ENCODE measurements around the gene GLG1. TPM values are rescaled to one million over a fixed set of nuclear protein-coding genes. Genes with fewer than 3 reads are reported as not detected.

GLG1 gene
- total and polyA plus RNA-seq, 2 experiments from 2014 or later = 142 to 148 TPM

DNA sequence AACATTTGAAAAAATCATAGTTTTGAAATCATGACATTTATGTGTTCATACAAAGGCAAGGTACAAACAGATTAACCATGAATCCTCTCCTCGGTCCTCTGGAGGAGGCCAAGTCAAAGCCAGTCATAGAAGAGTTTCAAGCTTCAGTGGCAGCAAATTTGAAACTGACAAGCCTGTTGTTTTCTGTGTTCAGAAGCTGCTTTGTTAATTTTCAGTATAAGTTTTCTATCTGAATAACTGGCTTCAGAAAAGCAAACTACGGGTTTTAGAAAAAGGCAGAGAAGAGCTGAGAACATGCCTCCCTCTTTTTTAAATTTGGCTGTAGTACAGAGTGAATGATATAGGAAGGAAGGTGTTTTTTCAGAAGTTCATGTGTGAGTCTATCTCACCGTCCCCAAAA is 106.0 kb downstream of the GLG1 start:
- Histone ChIP-seq H3K9me2 (replicated peaks; ENCODE audit: insufficient read depth) (no peaks in the 10 kb centered on the region), H3K79me2 (peaks cover 15% of the 10 kb centered on the region), H3K36me3 (replicated peaks; ENCODE audit: insufficient read depth, low read depth) (peaks cover 5% of the 10 kb centered on the region), H3K9me3 (ENCODE audit: low read depth) (no peaks in the 10 kb centered on the region), H2AFZ (no peak overlapping the region), H3K4me1 (ENCODE audit: insufficient read depth) (no peaks in the 10 kb centered on the region), H4K20me1 (ENCODE audit: insufficient read depth, poor library complexity, severe bottlenecking) (no peaks in the 10 kb centered on the region), H3K27me3 (no peaks in the 10 kb centered on the region), H3K4me2 (no peak overlapping the region), H3K27ac (no peak overlapping the region), H3K4me3 (no peak overlapping the region)
- DNase-seq (ENCODE audit: low spot score) = no peak
- WGBS (ENCODE audit: low lambda C conversion rate, missing lambda C conversion rate) = 97% methylated on average over 3 of the region's 3 CpGs
- TF ChIP-seq EZH2phosphoT487 (IDR thresholded peaks at IDR 0.05; ENCODE audit: low read depth, severe bottlenecking, unreplicated experiment) (no peak), EZH2 (IDR thresholded peaks at IDR 0.05; ENCODE audit: borderline replicate concordance) (no peak)
- TF ChIP-seq, protein P1, sequence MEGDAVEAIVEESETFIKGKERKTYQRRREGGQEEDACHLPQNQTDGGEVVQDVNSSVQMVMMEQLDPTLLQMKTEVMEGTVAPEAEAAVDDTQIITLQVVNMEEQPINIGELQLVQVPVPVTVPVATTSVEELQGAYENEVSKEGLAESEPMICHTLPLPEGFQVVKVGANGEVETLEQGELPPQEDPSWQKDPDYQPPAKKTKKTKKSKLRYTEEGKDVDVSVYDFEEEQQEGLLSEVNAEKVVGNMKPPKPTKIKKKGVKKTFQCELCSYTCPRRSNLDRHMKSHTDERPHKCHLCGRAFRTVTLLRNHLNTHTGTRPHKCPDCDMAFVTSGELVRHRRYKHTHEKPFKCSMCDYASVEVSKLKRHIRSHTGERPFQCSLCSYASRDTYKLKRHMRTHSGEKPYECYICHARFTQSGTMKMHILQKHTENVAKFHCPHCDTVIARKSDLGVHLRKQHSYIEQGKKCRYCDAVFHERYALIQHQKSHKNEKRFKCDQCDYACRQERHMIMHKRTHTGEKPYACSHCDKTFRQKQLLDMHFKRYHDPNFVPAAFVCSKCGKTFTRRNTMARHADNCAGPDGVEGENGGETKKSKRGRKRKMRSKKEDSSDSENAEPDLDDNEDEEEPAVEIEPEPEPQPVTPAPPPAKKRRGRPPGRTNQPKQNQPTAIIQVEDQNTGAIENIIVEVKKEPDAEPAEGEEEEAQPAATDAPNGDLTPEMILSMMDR (IDR thresholded peaks at IDR 0.05; ENCODE audit: poor library complexity) = no peak

DNA sequence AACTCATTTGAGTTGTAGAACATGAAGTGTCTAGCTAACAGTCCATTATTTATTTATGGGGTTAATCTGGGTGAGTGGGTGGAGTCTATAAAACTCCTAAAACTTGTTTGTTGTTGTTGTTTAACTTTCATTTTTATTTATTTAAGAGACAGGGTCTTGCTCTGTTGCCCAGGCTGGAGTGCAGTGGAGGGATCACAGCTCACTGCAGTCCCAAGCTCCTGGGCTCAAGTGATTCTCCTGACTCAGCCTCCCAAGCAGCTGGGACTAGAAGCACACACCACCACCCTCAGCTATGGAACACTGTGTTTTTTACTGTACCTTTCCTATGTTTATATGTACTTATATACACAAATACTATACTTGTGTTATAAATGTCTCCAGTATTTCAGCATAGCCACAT is 107.8 kb downstream of the GLG1 start:
- TF ChIP-seq EZH2 (IDR thresholded peaks at IDR 0.05; ENCODE audit: borderline replicate concordance) (no peak), EZH2phosphoT487 (IDR thresholded peaks at IDR 0.05; ENCODE audit: low read depth, severe bottlenecking, unreplicated experiment) (no peak)
- TF ChIP-seq, protein P1 (IDR thresholded peaks at IDR 0.05; ENCODE audit: poor library complexity) = no peak
- no peak for DNase-seq (ENCODE audit: low spot score)
- H4K20me1 ChIP-seq (ENCODE audit: insufficient read depth, poor library complexity, severe bottlenecking) = no peaks in the 10 kb centered on the region

DNA sequence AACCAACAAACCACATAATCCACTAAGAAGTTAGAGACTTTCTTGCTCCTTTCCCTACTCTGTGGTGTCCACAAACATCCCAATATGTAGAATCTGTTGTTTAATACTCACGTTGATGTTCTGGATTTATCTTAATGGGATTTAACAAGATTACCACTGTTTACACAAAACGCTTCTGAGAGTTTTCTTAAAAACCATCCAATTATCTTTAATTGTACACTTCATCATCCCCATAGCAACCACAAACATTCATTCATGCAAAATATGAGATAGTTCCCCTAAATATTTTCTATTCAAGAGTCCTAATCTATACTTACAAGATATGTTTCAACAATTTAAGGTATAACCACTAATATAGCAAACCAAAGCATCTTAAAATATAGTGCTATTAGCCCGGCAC is 109.2 kb downstream of the GLG1 start:
- 70% methylated on average over 3 of the region's 3 CpGs for WGBS (ENCODE audit: low lambda C conversion rate, missing lambda C conversion rate)

More for the DNA sequence above, 107.8 kb downstream of the GLG1 start:
- Histone ChIP-seq H3K9me2 (replicated peaks; ENCODE audit: insufficient read depth) (no peaks in the 10 kb centered on the region), H3K36me3 (replicated peaks; ENCODE audit: insufficient read depth, low read depth) (no peaks in the 10 kb centered on the region), H3K4me3 (no peak overlapping the region), H3K79me2 (peaks cover 6% of the 10 kb centered on the region), H3K27me3 (no peaks in the 10 kb centered on the region), H2AFZ (no peak overlapping the region), H3K27ac (no peak overlapping the region), H3K4me1 (ENCODE audit: insufficient read depth) (no peaks in the 10 kb centered on the region), H3K9me3 (ENCODE audit: low read depth) (no peaks in the 10 kb centered on the region), H3K4me2 (no peak overlapping the region)

More for the DNA sequence above, 109.2 kb downstream of the GLG1 start:
- Histone ChIP-seq H3K27me3 (no peaks in the 10 kb centered on the region), H3K4me2 (no peak overlapping the region), H3K9me2 (replicated peaks; ENCODE audit: insufficient read depth) (no peaks in the 10 kb centered on the region), H3K4me3 (no peak overlapping the region), H3K79me2 (peaks cover 2% of the 10 kb centered on the region), H3K4me1 (ENCODE audit: insufficient read depth) (no peaks in the 10 kb centered on the region), H3K9me3 (ENCODE audit: low read depth) (no peaks in the 10 kb centered on the region), H3K27ac (no peak overlapping the region), H4K20me1 (ENCODE audit: insufficient read depth, poor library complexity, severe bottlenecking) (no peaks in the 10 kb centered on the region), H3K36me3 (replicated peaks; ENCODE audit: insufficient read depth, low read depth) (no peaks in the 10 kb centered on the region), H2AFZ (no peak overlapping the region)
- TF ChIP-seq EZH2 (IDR thresholded peaks at IDR 0.05; ENCODE audit: borderline replicate concordance) (no peak), EZH2phosphoT487 (IDR thresholded peaks at IDR 0.05; ENCODE audit: low read depth, severe bottlenecking, unreplicated experiment) (no peak)
- TF ChIP-seq, protein P1 (IDR thresholded peaks at IDR 0.05; ENCODE audit: poor library complexity) = no peak
- no peak for DNase-seq (ENCODE audit: low spot score)
